ENCODE data around the gene PLCB1. TPM values are rescaled to one million over a fixed set of nuclear protein-coding genes. Genes with fewer than 3 reads are reported as not detected.

The PLCB1 gene
- total and polyA plus RNA-seq, 2 of the 4 experiments (the other 2 are of a cell fraction) = 5.6 to 16.1 TPM

DNA sequence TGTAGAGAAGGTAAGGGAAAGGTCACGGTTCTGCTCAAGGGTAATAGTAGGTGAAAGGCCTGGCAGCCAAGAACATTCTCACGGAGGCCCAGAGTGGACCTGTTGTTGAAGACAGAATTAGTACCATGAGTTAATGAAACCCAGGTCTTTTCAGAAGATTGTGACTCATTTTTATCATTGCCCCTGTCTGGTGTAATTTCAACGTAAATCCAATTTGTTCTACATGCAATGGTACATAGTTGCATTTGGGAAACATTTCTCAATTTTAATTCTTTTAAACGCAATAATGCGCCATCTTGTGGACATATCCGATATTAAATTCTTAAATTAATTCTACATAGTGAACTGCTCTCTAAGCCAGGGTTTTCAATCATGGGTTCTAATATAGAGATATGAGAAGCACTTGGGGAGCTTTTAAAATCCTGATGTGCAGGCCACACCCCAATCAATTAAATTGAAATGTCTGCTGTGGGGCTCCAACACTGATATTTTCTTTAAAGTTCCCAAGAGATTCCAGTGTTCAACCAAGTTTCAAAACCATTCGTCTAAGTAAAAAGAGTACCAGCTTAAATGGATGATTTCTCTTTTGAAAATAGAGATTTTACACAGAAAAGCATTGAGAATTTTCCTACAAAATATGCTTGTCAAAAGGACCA lies 257.4 kb downstream of the PLCB1 start:
- Histone ChIP-seq H3K9me3 (ENCODE audit: control insufficient read depth, insufficient read depth, low read length) (no peaks in the 10 kb centered on the region), H2AK9ac (replicated peaks; ENCODE audit: low read depth, low read length, poor library complexity) (no peak overlapping the region), H2BK20ac (ENCODE audit: low read depth, low read length) (no peak overlapping the region), H4K91ac (ENCODE audit: insufficient read depth, low read depth, low read length) (no peak overlapping the region), H2AFZ (replicated peaks; ENCODE audit: low read length, poor library complexity) (no peak overlapping the region), H3K56ac (ENCODE audit: extremely low read depth, insufficient read depth, low read length) (no peak overlapping the region), H3K14ac (replicated peaks; ENCODE audit: low read depth, low read length) (no peak overlapping the region), H2AK5ac (ENCODE audit: low read depth, low read length) (no peak overlapping the region), H3K9me1 (ENCODE audit: insufficient read depth, low read length) (peaks cover 5% of the 10 kb centered on the region; the same call in 1 of the 2 replicates), H3K9ac (ENCODE audit: low read depth, low read length) (no peak overlapping the region), H2BK5ac (ENCODE audit: low read depth, low read length, poor library complexity, severe bottlenecking) (no peak overlapping the region), H4K5ac (ENCODE audit: low read depth, low read length) (no peak overlapping the region), H3K4me1 (ENCODE audit: control insufficient read depth, insufficient read depth, low read length) (peaks cover 7% of the 10 kb centered on the region), H2BK120ac (ENCODE audit: low read depth, low read length) (no peak overlapping the region), H3K18ac (ENCODE audit: low read depth, low read length) (0 out of 2 replicates have a peak overlapping the region, but pooled peaks have one; percentile 2), H3K27ac (ENCODE audit: insufficient read depth, low read length) (no peak overlapping the region), H2BK15ac (ENCODE audit: low read depth, low read length) (no peak overlapping the region; the same call in 2 of the 3 replicates), H3K4ac (ENCODE audit: low read depth, low read length) (no peak overlapping the region), H3K36me3 (ENCODE audit: control insufficient read depth, insufficient read depth, low read length) (no peaks in the 10 kb centered on the region), H3K23ac (ENCODE audit: low read depth, low read length) (no peak overlapping the region), H3K27me3 (ENCODE audit: control insufficient read depth, insufficient read depth, low read length) (no peaks in the 10 kb centered on the region), H4K20me1 (ENCODE audit: insufficient read depth, low read length) (no peaks in the 10 kb centered on the region), H3K79me1 (ENCODE audit: low read depth in 1 of 2, low read length in 2 of 2) (peaks cover 10 to 11% of the 10 kb centered on the region in 2 experiments), H4K8ac (ENCODE audit: low read depth in 2 of 2, low read length in 2 of 2) (no peak overlapping the region), H3K4me2 (ENCODE audit: low read depth, low read length) (no peak overlapping the region), H3K4me3 (ENCODE audit: insufficient read depth, low read depth, low read length) (no peak overlapping the region)
- ATAC-seq (ENCODE audit: low read depth) (peak; percentile 27; the same call in 1 of the 2 replicates), DNase-seq (peak; percentile 59)
- WGBS, 2 experiments (ENCODE audit: extremely low coverage in 2 of 2, insufficient read length in 1 of 2) = no CpG with 5 or more reads among the region's 7 CpGs
- intact Hi-C loops (cut with micrococcal nuclease) (loop anchor here (1.0 to 10.0 kb wide), 5 partner anchors 167 to 455 kb away; partner anchors contain the start of gene PLCB1), dilution Hi-C loops (cut with HindIII; ENCODE audit: low sequenced_read_pairs, unreplicated experiment) (no loop called here), in situ Hi-C loops (cut with MboI; ENCODE audit: low sequenced_read_pairs) (loop anchor here (5.0 to 10.0 kb wide), 2 partner anchors 252 to 335 kb away; no protein-coding TSS in a partner anchor)
- no TSS peak for BruUV-seq (replicated peaks)
- ChIA-PET CTCF (interaction anchor here (1.7 kb wide), 1 partner anchor 331 kb away, joined by 9 read pairs; no protein-coding TSS in a partner anchor), POLR2A (ENCODE audit: unreplicated experiment) (no interaction called here)
- TF ChIP-seq RAD21 (IDR thresholded peaks at IDR 0.05; ENCODE audit: low read length) = peak; percentile 41
- TF ChIP-seq BHLHE40 (IDR thresholded peaks at IDR 0.05; ENCODE audit: low read depth, low read length) = no peak
- TF ChIP-seq CEBPB (IDR thresholded peaks at IDR 0.05; ENCODE audit: low read depth, low read length) = peak; percentile 30; the same call in 1 of the 2 replicates
- TF ChIP-seq FOS (IDR thresholded peaks at IDR 0.05; ENCODE audit: low read depth, low read length) = no peak
- TF ChIP-seq, protein P1, sequence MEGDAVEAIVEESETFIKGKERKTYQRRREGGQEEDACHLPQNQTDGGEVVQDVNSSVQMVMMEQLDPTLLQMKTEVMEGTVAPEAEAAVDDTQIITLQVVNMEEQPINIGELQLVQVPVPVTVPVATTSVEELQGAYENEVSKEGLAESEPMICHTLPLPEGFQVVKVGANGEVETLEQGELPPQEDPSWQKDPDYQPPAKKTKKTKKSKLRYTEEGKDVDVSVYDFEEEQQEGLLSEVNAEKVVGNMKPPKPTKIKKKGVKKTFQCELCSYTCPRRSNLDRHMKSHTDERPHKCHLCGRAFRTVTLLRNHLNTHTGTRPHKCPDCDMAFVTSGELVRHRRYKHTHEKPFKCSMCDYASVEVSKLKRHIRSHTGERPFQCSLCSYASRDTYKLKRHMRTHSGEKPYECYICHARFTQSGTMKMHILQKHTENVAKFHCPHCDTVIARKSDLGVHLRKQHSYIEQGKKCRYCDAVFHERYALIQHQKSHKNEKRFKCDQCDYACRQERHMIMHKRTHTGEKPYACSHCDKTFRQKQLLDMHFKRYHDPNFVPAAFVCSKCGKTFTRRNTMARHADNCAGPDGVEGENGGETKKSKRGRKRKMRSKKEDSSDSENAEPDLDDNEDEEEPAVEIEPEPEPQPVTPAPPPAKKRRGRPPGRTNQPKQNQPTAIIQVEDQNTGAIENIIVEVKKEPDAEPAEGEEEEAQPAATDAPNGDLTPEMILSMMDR (conservative IDR thresholded peaks at IDR 0.05; ENCODE audit: low read depth, low read length) = peak; percentile 51
- TF ChIP-seq, protein P2, sequence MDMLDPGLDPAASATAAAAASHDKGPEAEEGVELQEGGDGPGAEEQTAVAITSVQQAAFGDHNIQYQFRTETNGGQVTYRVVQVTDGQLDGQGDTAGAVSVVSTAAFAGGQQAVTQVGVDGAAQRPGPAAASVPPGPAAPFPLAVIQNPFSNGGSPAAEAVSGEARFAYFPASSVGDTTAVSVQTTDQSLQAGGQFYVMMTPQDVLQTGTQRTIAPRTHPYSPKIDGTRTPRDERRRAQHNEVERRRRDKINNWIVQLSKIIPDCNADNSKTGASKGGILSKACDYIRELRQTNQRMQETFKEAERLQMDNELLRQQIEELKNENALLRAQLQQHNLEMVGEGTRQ (IDR thresholded peaks at IDR 0.05; ENCODE audit: low read depth, low read length) = no peak
- TF ChIP-seq MXI1 (IDR thresholded peaks at IDR 0.05; ENCODE audit: borderline replicate concordance, low read depth, low read length) = no peak
- no peak for TF ChIP-seq RCOR1 (IDR thresholded peaks at IDR 0.05; ENCODE audit: insufficient replicate concordance, low read length)
- TF ChIP-seq, protein P3, sequence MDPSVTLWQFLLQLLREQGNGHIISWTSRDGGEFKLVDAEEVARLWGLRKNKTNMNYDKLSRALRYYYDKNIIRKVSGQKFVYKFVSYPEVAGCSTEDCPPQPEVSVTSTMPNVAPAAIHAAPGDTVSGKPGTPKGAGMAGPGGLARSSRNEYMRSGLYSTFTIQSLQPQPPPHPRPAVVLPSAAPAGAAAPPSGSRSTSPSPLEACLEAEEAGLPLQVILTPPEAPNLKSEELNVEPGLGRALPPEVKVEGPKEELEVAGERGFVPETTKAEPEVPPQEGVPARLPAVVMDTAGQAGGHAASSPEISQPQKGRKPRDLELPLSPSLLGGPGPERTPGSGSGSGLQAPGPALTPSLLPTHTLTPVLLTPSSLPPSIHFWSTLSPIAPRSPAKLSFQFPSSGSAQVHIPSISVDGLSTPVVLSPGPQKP (IDR thresholded peaks at IDR 0.05; ENCODE audit: borderline replicate concordance, low read depth, low read length) = no peak
- no peak for TF ChIP-seq MAZ (IDR thresholded peaks at IDR 0.05; ENCODE audit: borderline replicate concordance, low read depth, low read length)
- TF ChIP-seq SMC3 (IDR thresholded peaks at IDR 0.05; ENCODE audit: low read depth, low read length) = peak; percentile 59
- TF ChIP-seq CHD1 (IDR thresholded peaks at IDR 0.05; ENCODE audit: low read depth, low read length) = no peak
- TF ChIP-seq NFE2L2 (IDR thresholded peaks at IDR 0.05; ENCODE audit: low read depth, low read length) = no peak
